GM12878 (cell line): ENCODE results near the gene DHX38. TPM values are rescaled to one million over a fixed set of nuclear protein-coding genes. Genes with fewer than 3 reads are reported as not detected.

Experiments
- ATAC-seq: fragments of 200-7000 bp; cut with Tn5 transposase; 3 replicates; pipeline ENCODE4 v1.9.1; 2020; ENCODE audit warnings: mild to moderate bottlenecking, moderate library complexity
- BruUV-seq: library from RNA; stranded (reverse); fragments of 400-500 nt; replicated peaks from 2 replicates; lab custom pipeline; 2021; lab: Mats Ljungman, UMichigan
- CTCF ChIA-PET: fragments of 300-600 bp; sonication (Branson Sonifier 250); formaldehyde crosslinking; extraction: SDS; loops from one replicate; lab custom pipeline; 2021; ENCODE audit warnings: inconsistent platforms; lab: Yijun Ruan, JAX
- POLR2A ChIA-PET: fragments of 350-600 bp; formaldehyde crosslinking; extraction: SDS; loops from one replicate; lab custom pipeline; 2021; ENCODE audit warnings: inconsistent platforms; lab: Charles Lee
- RAD21 ChIA-PET: fragments of 300-600 bp; sonication (Branson Sonifier 250); formaldehyde crosslinking; loops from one replicate; lab custom pipeline; 2023; ENCODE audit warnings: antibody characterized with exemption; ENCODE audit not compliant: unreplicated experiment; lab: Charles Lee
- SMC1A ChIA-PET: fragments of 300-600 bp; sonication (Branson Sonifier 250); formaldehyde crosslinking; loops from one replicate; lab custom pipeline; 2023; ENCODE audit not compliant: unreplicated experiment, uncharacterized antibody; lab: Charles Lee
- DNase-seq: peaks from one replicate; pipeline ENCODE4 v3.0.0-alpha.2; 2011; ENCODE audit warnings: low read depth, low spot score
- FAIRE-seq: peaks from 3 replicates; lab custom pipeline; 2011; peaks lifted over from hg19 to GRCh38; lab: Jason Lieb, UNC
- H2AFZ ChIP-seq: 2 replicates; pipeline ENCODE4 v1.6.0; 2011; ENCODE audit warnings: low read depth, low read length, control low read depth; ENCODE audit not compliant: control insufficient read depth
- H3K27ac ChIP-seq: 2 replicates; pipeline ENCODE4 v1.5.1; 2011; ENCODE audit warnings: control low read depth; ENCODE audit not compliant: control insufficient read depth, insufficient read depth
- H3K27me3 ChIP-seq, 2 experiments: replicated peaks in 1 of 2; 2 replicates each; pipeline versions ENCODE4 v1.6.0 to v1.6.1; 2011; ENCODE audit warnings: low read length in 1 of 2; ENCODE audit not compliant: control insufficient read depth in 2 of 2, insufficient read depth in 2 of 2
- H3K36me3 ChIP-seq, 2 experiments: 2 replicates each; pipeline ENCODE4 v1.5.1; 2011; ENCODE audit warnings: low read length in 1 of 2; ENCODE audit not compliant: control insufficient read depth in 2 of 2, insufficient read depth in 2 of 2
- H3K4me1 ChIP-seq: 2 replicates; pipeline ENCODE4 v1.6.1; 2011; ENCODE audit warnings: mild to moderate bottlenecking, low read length, moderate library complexity, mixed read lengths; ENCODE audit not compliant: control insufficient read depth, insufficient read depth
- H3K4me2 ChIP-seq: 2 replicates; pipeline ENCODE4 v1.6.0; 2011; ENCODE audit warnings: control low read depth; ENCODE audit not compliant: control insufficient read depth, insufficient read depth
- H3K4me3 ChIP-seq: fragments of 200-600 bp; sonication (generic); 2 replicates; pipeline ENCODE4 v1.5.1; 2016
- H3K79me2 ChIP-seq: 2 replicates; pipeline ENCODE4 v1.6.0; 2011; ENCODE audit warnings: low read length; ENCODE audit not compliant: control insufficient read depth, insufficient read depth
- H3K9ac ChIP-seq: 2 replicates; pipeline ENCODE4 v1.8.0; 2011; ENCODE audit warnings: low read length, control low read depth, mixed read lengths; ENCODE audit not compliant: control insufficient read depth, insufficient read depth
- H3K9me3 ChIP-seq: replicated peaks from 3 replicates; pipeline ENCODE4 v1.5.1; 2011; ENCODE audit warnings: mild to moderate bottlenecking, low read length; ENCODE audit not compliant: control insufficient read depth, insufficient read depth
- H4K20me1 ChIP-seq: 2 replicates; pipeline ENCODE4 v1.6.0; 2011; ENCODE audit not compliant: control insufficient read depth, insufficient read depth
- CHD4 ChIP-seq: fragments of 200-600 bp; sonication (generic); IDR thresholded peaks from 2 replicates; pipeline ENCODE4 v1.6.1; 2016; ENCODE audit warnings: mild to moderate bottlenecking
- CREB1 ChIP-seq: IDR thresholded peaks from 2 replicates; pipeline ENCODE4 v1.6.1; 2012; ENCODE audit warnings: low read depth, mild to moderate bottlenecking, inconsistent platforms
- CREM ChIP-seq: IDR thresholded peaks from 2 replicates; pipeline ENCODE4 v1.6.1; 2014; ENCODE audit warnings: antibody characterized with exemption, low read depth
- FOXM1 ChIP-seq: IDR thresholded peaks from 2 replicates; pipeline ENCODE4 v1.6.1; 2012; ENCODE audit warnings: low read depth, mild to moderate bottlenecking, inconsistent platforms, low read length, moderate library complexity
- IKZF2 ChIP-seq, 2 experiments: fragments of 450-650 bp; IDR thresholded peaks; 2 replicates each; pipeline ENCODE4 v1.6.1; 2017; ENCODE audit warnings: mild to moderate bottlenecking in 2 of 2, moderate library complexity in 2 of 2
- MEF2A ChIP-seq: IDR thresholded peaks from 2 replicates; pipeline ENCODE4 v1.6.1; 2011; ENCODE audit warnings: low read depth, mild to moderate bottlenecking, low read length, moderate library complexity; ENCODE audit not compliant: insufficient read depth
- MEF2B ChIP-seq: fragments of 450-650 bp; IDR thresholded peaks from 2 replicates; pipeline ENCODE4 v1.6.1; 2018; ENCODE audit warnings: mild to moderate bottlenecking, moderate library complexity; ENCODE audit not compliant: partially characterized antibody, poor library complexity, severe bottlenecking
- NRF1 ChIP-seq: conservative IDR thresholded peaks from 2 replicates; pipeline ENCODE4 v1.6.1; 2011; ENCODE audit warnings: mild to moderate bottlenecking, low read depth, low read length, improper control_type of control experiment
- PKNOX1 ChIP-seq: fragments of 450-650 bp; IDR thresholded peaks from 2 replicates; pipeline ENCODE4 v1.6.1; 2016; ENCODE audit warnings: mild to moderate bottlenecking
- RUNX3 ChIP-seq: IDR thresholded peaks from 2 replicates; pipeline ENCODE4 v1.6.1; 2012; ENCODE audit warnings: low read length, inconsistent platforms
- SMAD1 ChIP-seq: fragments of 450-650 bp; IDR thresholded peaks from 2 replicates; pipeline ENCODE4 v1.6.1; 2018; ENCODE audit warnings: mild to moderate bottlenecking, low read depth; ENCODE audit not compliant: partially characterized antibody
- SUPT20H ChIP-seq: IDR thresholded peaks from 2 replicates; pipeline ENCODE4 v1.6.1; 2011; ENCODE audit warnings: low read depth, mild to moderate bottlenecking, low read length, moderate library complexity, borderline replicate concordance; ENCODE audit not compliant: control insufficient read depth
- TCF7 ChIP-seq: IDR thresholded peaks from 2 replicates; pipeline ENCODE4 v1.6.1; 2014; ENCODE audit warnings: antibody characterized with exemption, borderline replicate concordance
- ZNF24 ChIP-seq: fragments of 450-650 bp; IDR thresholded peaks from 2 replicates; pipeline ENCODE4 v1.6.1; 2017; ENCODE audit warnings: antibody characterized with exemption, mild to moderate bottlenecking
- WGBS: methylation state at CpG from one replicate; pipeline ENCODE4 v1.1.6; 2016; ENCODE audit warnings: low lambda C conversion rate; ENCODE audit not compliant: insufficient replicate concordance, insufficient coverage; ENCODE audit errors: missing lambda C conversion rate; 5-methylcytosine and 5-hydroxymethylcytosine counted together
- in situ Hi-C: fragments of 300-500 bp; cut with MboI; formaldehyde crosslinking; loops from 9 replicates; pipeline ENCODE4 v1.14.3; 2018; ENCODE audit warnings: mixed read lengths
- intact Hi-C: fragments of 100-400 bp; cut with micrococcal nuclease; formaldehyde crosslinking; loops from one replicate; pipeline ENCODE4 v1.14.2; 2022; ENCODE audit not compliant: unreplicated experiment
- polyA plus RNA-seq, 11 experiments: library from polyadenylated mRNA; depleted of rRNA in 4 of 11; unstranded in 6 of 11; stranded (reverse) in 5 of 11; fragments of >200 nt; fragmentation: Nextera tagmentation in 4 of 11; fragmentation: Illumina TruSeq in 1 of 11; extraction: Ambion mirVana in 4 of 11; extraction: Trizol in 1 of 11; gene quantifications; 1 replicate in 1 of 11; 2 replicates in 10 of 11; pipeline versions ENCODE4 v1.2.1 to v1.2.3, GENCODE V29; 2011 to 2016; ENCODE audit warnings: inconsistent platforms in 2 of 11, missing spikeins in 2 of 11, low read depth in 1 of 11
- total RNA-seq, 4 experiments: library from RNA; depleted of rRNA in 3 of 4; stranded (reverse); fragments of >200 nt in 3 of 4; fragmentation: Illumina TruSeq in 1 of 4; extraction: Trizol in 1 of 4; gene quantifications; 2 replicates each; pipeline versions ENCODE4 v1.2.1 to v1.2.3, GENCODE V29; 2013 to 2021
- TF ChIP-seq, protein P1 (sequence below), 3 experiments: IDR thresholded peaks in 2 of 3; conservative IDR thresholded peaks in 1 of 3; 2 replicates each; pipeline ENCODE4 v1.5.1; 2011; ENCODE audit warnings: low read depth in 3 of 3, low read length in 3 of 3, mild to moderate bottlenecking in 3 of 3, control low read depth in 2 of 3, moderate library complexity in 2 of 3, inconsistent platforms in 1 of 3, mixed read lengths in 1 of 3; ENCODE audit not compliant: control insufficient read depth in 2 of 3, insufficient read depth in 1 of 3; ENCODE audit errors: extremely low read depth in 1 of 3
- TF ChIP-seq, protein P2 (sequence below): IDR thresholded peaks from 2 replicates; pipeline ENCODE4 v1.6.1; 2011; ENCODE audit warnings: low read depth, mild to moderate bottlenecking, low read length, moderate library complexity, borderline replicate concordance; ENCODE audit errors: extremely low read depth
- TF ChIP-seq, protein P3 (sequence below): fragments of 450-650 bp; IDR thresholded peaks from 2 replicates; pipeline ENCODE4 v1.6.1; 2016; ENCODE audit warnings: mild to moderate bottlenecking

The DHX38 gene
- total and polyA plus RNA-seq, 10 of the 15 experiments (the other 5 are each of a cell fraction or from before 2014, with no cell fraction given): 2.1 to 67.8 (median 43.2) TPM

DNA sequence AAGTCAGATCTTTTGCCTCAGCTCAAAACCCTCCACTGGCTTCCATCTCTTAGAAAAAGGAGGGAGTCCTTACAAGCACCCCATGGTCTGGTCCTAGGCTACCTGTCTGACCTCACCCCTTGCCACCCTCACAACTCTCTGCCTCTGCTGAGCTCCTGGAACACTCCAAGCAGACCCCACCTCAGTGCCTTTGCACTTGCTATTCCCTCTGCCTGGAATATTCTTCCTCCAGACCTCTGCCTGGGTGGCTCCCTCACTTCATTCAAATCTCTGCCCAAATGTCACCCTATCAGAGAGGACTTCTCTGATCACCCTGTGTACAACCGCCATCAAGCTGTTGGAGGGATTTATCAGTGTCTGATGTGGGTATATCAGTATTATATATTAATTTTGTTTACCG, 40.9 kb downstream of the DHX38 start:
- no peak overlapping the region for H3K4me2 ChIP-seq
- SMC1A ChIA-PET: interaction anchor here (0.6 kb wide), 1 partner anchor 524 kb away, joined by 3 read pairs; no protein-coding TSS in a partner anchor
- DNase-seq: no peak
- no peak overlapping the region for H3K4me3 ChIP-seq
- WGBS: 88% methylated on average over 2 of the region's 2 CpGs
- H3K27ac ChIP-seq: no peak overlapping the region
- no peaks in the 10 kb centered on the region for H4K20me1 ChIP-seq
- TF ChIP-seq CHD4 (no peak), MEF2B (no peak), SMAD1 (no peak), FOXM1 (no peak), CREB1 (no peak), MEF2A (no peak), CREM (no peak), TCF7 (no peak), SUPT20H (no peak), PKNOX1 (no peak), IKZF2 (IDR thresholded peaks at IDR 0.05) (no peak), NRF1 (no peak), RUNX3 (no peak), ZNF24 (no peak)
- TF ChIP-seq, protein P1, sequence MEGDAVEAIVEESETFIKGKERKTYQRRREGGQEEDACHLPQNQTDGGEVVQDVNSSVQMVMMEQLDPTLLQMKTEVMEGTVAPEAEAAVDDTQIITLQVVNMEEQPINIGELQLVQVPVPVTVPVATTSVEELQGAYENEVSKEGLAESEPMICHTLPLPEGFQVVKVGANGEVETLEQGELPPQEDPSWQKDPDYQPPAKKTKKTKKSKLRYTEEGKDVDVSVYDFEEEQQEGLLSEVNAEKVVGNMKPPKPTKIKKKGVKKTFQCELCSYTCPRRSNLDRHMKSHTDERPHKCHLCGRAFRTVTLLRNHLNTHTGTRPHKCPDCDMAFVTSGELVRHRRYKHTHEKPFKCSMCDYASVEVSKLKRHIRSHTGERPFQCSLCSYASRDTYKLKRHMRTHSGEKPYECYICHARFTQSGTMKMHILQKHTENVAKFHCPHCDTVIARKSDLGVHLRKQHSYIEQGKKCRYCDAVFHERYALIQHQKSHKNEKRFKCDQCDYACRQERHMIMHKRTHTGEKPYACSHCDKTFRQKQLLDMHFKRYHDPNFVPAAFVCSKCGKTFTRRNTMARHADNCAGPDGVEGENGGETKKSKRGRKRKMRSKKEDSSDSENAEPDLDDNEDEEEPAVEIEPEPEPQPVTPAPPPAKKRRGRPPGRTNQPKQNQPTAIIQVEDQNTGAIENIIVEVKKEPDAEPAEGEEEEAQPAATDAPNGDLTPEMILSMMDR (IDR thresholded peaks at IDR 0.05 in 2 of 3, conservative IDR thresholded peaks at IDR 0.05 in 1 of 3; ENCODE audit: control insufficient read depth in 2 of 3, extremely low read depth in 1 of 3, insufficient read depth in 1 of 3, low read depth in 3 of 3, low read length in 3 of 3): no peak
- TF ChIP-seq, protein P2, sequence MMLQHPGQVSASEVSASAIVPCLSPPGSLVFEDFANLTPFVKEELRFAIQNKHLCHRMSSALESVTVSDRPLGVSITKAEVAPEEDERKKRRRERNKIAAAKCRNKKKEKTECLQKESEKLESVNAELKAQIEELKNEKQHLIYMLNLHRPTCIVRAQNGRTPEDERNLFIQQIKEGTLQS: no peak
- TF ChIP-seq, protein P3, sequence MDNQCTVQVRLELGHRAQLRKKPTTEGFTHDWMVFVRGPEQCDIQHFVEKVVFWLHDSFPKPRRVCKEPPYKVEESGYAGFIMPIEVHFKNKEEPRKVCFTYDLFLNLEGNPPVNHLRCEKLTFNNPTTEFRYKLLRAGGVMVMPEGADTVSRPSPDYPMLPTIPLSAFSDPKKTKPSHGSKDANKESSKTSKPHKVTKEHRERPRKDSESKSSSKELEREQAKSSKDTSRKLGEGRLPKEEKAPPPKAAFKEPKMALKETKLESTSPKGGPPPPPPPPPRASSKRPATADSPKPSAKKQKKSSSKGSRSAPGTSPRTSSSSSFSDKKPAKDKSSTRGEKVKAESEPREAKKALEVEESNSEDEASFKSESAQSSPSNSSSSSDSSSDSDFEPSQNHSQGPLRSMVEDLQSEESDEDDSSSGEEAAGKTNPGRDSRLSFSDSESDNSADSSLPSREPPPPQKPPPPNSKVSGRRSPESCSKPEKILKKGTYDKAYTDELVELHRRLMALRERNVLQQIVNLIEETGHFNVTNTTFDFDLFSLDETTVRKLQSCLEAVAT: no peak
- H3K9ac ChIP-seq: no peak overlapping the region
- CTCF ChIA-PET: interaction anchor here (1.2 kb wide), 1 partner anchor 9 kb away, joined by 5 read pairs; no protein-coding TSS in a partner anchor
- POLR2A ChIA-PET: no interaction called here
- H3K27me3 ChIP-seq: no peaks in the 10 kb centered on the region
- ATAC-seq: no peak
- intact Hi-C loops: no loop called here
- no peaks in the 10 kb centered on the region for H3K36me3 ChIP-seq
- no peaks in the 10 kb centered on the region for H3K9me3 ChIP-seq
- no TSS peak for BruUV-seq
- FAIRE-seq: no peak
- H3K79me2 ChIP-seq: no peaks in the 10 kb centered on the region
- RAD21 ChIA-PET: no interaction called here
- no peaks in the 10 kb centered on the region for H3K4me1 ChIP-seq
- in situ Hi-C loops: no loop called here
- no peak overlapping the region for H2AFZ ChIP-seq
